ENCODE results near the gene ARL4A. TPM values are rescaled to one million over a fixed set of nuclear protein-coding genes. Genes with fewer than 3 reads are reported as not detected.
A peak's percentile ranks its signal among the peaks of the same experiment; 100 is the strongest.
"Not testable (repeated sequence)": the region's sequence is repeated elsewhere in the genome, so short reads cannot be mapped to it uniquely, and the experiment has no call there.

Gene ARL4A
- total RNA-seq, 1 donor from 2014 or later: 54.8 TPM

DNA sequence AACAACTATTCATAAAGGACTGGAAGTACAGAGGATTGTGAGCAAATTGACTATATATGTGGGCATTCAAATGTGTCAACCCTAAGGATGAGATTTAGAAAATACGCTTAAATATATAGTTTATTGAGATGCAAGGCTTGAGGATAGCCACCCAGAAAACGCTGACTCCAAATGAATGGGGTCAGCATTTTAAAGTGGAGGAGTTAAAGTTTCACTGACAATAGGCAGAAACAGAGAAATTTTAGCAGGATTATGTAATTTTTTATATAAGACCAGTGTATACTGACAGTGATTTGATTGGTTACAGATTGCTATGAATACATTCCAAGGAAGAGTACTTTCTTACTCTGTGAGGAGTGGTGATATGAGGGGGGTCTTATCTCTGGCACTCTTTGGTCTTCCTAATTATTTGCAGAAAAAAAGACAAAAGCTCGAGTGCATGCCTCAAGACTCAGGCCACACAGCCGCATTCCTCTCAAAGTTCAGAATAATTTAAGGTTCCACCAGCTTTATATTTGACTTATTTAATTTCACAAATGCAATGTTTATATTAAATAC, 38.6 kb upstream of the ARL4A start:
- H3K36me3 ChIP-seq (ENCODE audit: control insufficient read depth, insufficient read depth, low read length): no peaks in the 10 kb centered on the region
- no peak overlapping the region for H3K4me3 ChIP-seq (ENCODE audit: low read depth, low read length)
- DNase-seq (ENCODE audit: low read depth) (no peak), FAIRE-seq (no peak)
- TF ChIP-seq CTCF (IDR thresholded peaks at IDR 0.05; ENCODE audit: insufficient read depth, low read length, severe bottlenecking): no peak
- no peaks in the 10 kb centered on the region for H3K27me3 ChIP-seq (ENCODE audit: control insufficient read depth, insufficient read depth, low read length)

DNA sequence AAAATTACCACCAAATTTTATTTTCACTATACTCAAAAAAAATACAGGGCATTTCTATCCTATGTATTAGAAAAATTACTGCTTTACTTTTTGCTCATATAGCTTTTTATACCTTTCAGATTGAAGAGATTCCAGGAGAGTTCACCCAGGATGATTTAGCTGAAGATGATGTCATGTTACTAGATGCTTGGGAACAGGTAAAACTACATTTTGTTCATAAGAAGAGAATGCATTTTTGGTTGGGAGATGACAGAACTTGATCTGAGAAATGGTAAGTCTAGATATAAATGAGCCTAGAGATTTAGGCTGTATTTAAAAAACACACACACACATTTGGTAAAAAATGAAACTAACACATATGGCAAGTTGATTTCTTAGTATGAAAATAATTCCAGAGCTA, 38.1 kb upstream of the ARL4A start:
- Histone ChIP-seq H3K27me3 (ENCODE audit: control insufficient read depth, insufficient read depth, low read length) (no peaks in the 10 kb centered on the region), H3K4me3 (ENCODE audit: low read depth, low read length) (no peak overlapping the region), H3K36me3 (ENCODE audit: control insufficient read depth, insufficient read depth, low read length) (no peaks in the 10 kb centered on the region)
- DNase-seq (ENCODE audit: low read depth) (peak; percentile 74), FAIRE-seq (no peak)
- no peak for TF ChIP-seq CTCF (IDR thresholded peaks at IDR 0.05; ENCODE audit: insufficient read depth, low read length, severe bottlenecking)

DNA sequence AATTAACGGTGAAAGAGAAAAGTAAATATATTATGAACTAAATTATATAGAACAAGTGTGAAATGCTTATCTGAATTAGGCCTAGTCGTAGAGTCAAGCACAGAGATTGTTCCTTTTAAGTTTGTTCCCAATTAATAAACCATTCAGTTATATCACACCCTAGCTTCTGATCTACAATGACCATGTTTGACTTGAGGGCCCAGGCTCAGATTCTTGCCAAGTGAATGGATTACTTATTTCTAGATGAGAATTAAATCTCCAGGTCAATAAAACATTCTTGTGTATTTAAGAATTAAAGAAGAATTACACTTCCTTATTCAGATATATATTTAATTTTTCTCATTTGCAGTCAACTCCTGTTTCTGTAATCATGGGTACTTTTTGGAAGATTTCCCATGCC, 37.4 kb upstream of the ARL4A start:
- no peak for TF ChIP-seq CTCF (IDR thresholded peaks at IDR 0.05; ENCODE audit: insufficient read depth, low read length, severe bottlenecking)
- FAIRE-seq: no peak
- DNase-seq (ENCODE audit: low read depth): no peak
- Histone ChIP-seq H3K36me3 (ENCODE audit: control insufficient read depth, insufficient read depth, low read length) (no peaks in the 10 kb centered on the region), H3K4me3 (ENCODE audit: low read depth, low read length) (no peak overlapping the region), H3K27me3 (ENCODE audit: control insufficient read depth, insufficient read depth, low read length) (no peaks in the 10 kb centered on the region)

DNA sequence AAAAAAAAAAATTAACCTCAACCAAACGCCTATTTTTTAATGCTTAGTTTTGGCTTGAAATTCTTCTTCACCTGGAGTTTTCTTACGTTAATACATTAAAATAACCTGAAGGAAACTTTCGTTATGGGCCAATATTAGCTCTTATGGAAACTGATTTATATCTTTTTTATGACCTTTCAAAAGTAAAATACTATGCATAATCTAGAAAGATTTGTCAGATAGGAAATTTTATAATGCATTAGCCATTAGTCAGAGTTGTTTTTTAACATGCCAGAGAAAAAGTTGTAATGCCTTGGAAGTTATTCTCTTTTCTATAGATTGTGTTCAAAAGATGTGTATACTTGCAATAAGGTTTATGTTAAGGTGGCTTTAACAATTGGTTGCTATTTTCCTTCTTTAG, 34.3 kb upstream of the ARL4A start:
- Histone ChIP-seq H3K36me3 (ENCODE audit: control insufficient read depth, insufficient read depth, low read length) (no peaks in the 10 kb centered on the region), H3K4me3 (ENCODE audit: low read depth, low read length) (no peak overlapping the region), H3K27me3 (ENCODE audit: control insufficient read depth, insufficient read depth, low read length) (no peaks in the 10 kb centered on the region)
- DNase-seq (ENCODE audit: low read depth): no peak
- no peak for TF ChIP-seq CTCF (IDR thresholded peaks at IDR 0.05; ENCODE audit: insufficient read depth, low read length, severe bottlenecking)
- no peak for FAIRE-seq

- Histone ChIP-seq H3K27me3 (ENCODE audit: control insufficient read depth, insufficient read depth, low read length) (no peaks in the 10 kb centered on the region), H3K4me3 (ENCODE audit: low read depth, low read length) (no peak overlapping the region), H3K36me3 (ENCODE audit: control insufficient read depth, insufficient read depth, low read length) (no peaks in the 10 kb centered on the region)
- FAIRE-seq: no peak
- peak; percentile 47 for DNase-seq (ENCODE audit: low read depth)
- TF ChIP-seq CTCF (IDR thresholded peaks at IDR 0.05; ENCODE audit: insufficient read depth, low read length, severe bottlenecking): no peak
Observed at GRCh38 chr7:12653518-12653917, 33.9 kb upstream of the ARL4A start.

DNA sequence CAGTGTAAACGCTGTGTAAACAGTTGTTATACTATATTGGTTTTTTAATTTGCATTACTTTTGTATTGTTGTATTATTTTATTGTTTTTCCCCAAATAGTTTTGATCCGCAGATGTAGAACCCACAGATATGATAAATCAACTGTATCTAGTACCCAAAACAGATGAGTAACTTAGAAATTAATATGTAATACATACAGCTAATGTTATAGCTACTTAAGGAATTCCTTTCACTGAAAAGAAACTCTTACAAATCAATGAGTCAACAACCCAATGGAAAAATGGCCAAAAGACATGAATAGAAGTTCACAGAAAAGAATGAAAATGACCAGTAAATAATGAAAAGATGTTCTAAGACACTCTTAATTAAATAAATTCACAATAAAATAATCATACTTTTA, 32.3 kb upstream of the ARL4A start:
- Histone ChIP-seq H3K36me3 (ENCODE audit: control insufficient read depth, insufficient read depth, low read length) (no peaks in the 10 kb centered on the region), H3K27me3 (ENCODE audit: control insufficient read depth, insufficient read depth, low read length) (no peaks in the 10 kb centered on the region), H3K4me3 (ENCODE audit: low read depth, low read length) (no peak overlapping the region)
- no peak for TF ChIP-seq CTCF (IDR thresholded peaks at IDR 0.05; ENCODE audit: insufficient read depth, low read length, severe bottlenecking)
- DNase-seq (ENCODE audit: low read depth) (no peak), FAIRE-seq (no peak)

GRCh38 chr7:12660423-12660822, 27.0 kb upstream of the ARL4A start:
- not testable (repeated sequence) for H3K27me3 ChIP-seq (ENCODE audit: control insufficient read depth, insufficient read depth, low read length); FAIRE-seq; H3K36me3 ChIP-seq (ENCODE audit: control insufficient read depth, insufficient read depth, low read length); H3K4me3 ChIP-seq (ENCODE audit: low read depth, low read length)
- DNase-seq (ENCODE audit: low read depth): peak; percentile 74

DNA sequence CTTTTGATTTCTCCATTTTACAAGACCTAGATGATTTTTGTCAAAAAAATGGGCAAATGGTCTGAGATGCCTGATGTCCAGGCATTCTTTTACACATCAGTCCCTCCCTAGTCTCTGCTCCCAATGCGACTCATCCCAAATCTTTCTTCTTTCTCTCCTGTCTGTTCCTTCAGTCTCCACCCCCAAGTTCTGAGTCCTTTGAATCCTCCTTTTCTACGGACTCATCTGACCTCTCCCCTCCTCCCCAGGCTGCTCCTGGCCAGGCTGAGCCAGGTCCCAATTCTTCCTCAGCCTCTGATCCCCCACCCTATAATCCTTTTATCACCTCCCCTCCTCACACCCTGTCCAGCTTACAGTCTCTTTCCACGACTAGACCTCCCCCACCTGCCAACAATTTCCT, 26.4 kb upstream of the ARL4A start:
- FAIRE-seq; H3K4me3 ChIP-seq (ENCODE audit: low read depth, low read length): not testable (repeated sequence)

More for the DNA sequence above, 26.4 kb upstream of the ARL4A start:
- H3K36me3 ChIP-seq (ENCODE audit: control insufficient read depth, insufficient read depth, low read length); DNase-seq (ENCODE audit: low read depth); H3K27me3 ChIP-seq (ENCODE audit: control insufficient read depth, insufficient read depth, low read length): not testable (repeated sequence)
